RWPE2 (cell line): ENCODE measurements around the gene RACK1.

Experiments
- ATAC-seq: fragments of 200-7000 bp; cut with Tn5 transposase; 3 replicates; pipeline ENCODE4 v1.9.1; 2021; ENCODE audit warnings: low read depth
- DNase-seq: peaks from one replicate; pipeline ENCODE4 v3.0.0-alpha.2; 2020; ENCODE audit warnings: low spot score
- H3K27ac ChIP-seq: fragments of 450-650 bp; 2 replicates; pipeline ENCODE4 v1.5.1; 2017; ENCODE audit warnings: mild to moderate bottlenecking; ENCODE audit not compliant: poor library complexity, severe bottlenecking
- H3K27me3 ChIP-seq: fragments of 250-450 bp; sonication (Bioruptor Pico); 2 replicates; pipeline ENCODE4 v1.5.1; 2021; ENCODE audit warnings: mild to moderate bottlenecking, moderate library complexity; ENCODE audit not compliant: insufficient read depth, poor library complexity, severe bottlenecking
- H3K36me3 ChIP-seq: fragments of 250-450 bp; sonication (Bioruptor Pico); 2 replicates; pipeline ENCODE4 v1.5.1; 2020; ENCODE audit warnings: low read depth, mild to moderate bottlenecking, moderate library complexity
- H3K4me1 ChIP-seq: fragments of 250-450 bp; sonication (Bioruptor Pico); 2 replicates; pipeline ENCODE4 v1.5.1; 2021; ENCODE audit warnings: mild to moderate bottlenecking, moderate library complexity; ENCODE audit not compliant: insufficient read depth, poor library complexity, severe bottlenecking
- H3K4me3 ChIP-seq: fragments of 250-450 bp; sonication (Bioruptor Pico); 2 replicates; pipeline ENCODE4 v1.5.1; 2021; ENCODE audit warnings: mild to moderate bottlenecking, moderate library complexity; ENCODE audit not compliant: severe bottlenecking
- H3K9me3 ChIP-seq: fragments of 250-450 bp; sonication (Bioruptor Pico); 2 replicates; pipeline ENCODE4 v1.5.1; 2021; ENCODE audit warnings: mild to moderate bottlenecking, moderate library complexity; ENCODE audit not compliant: severe bottlenecking
- TF ChIP-seq, protein P1 (sequence below): fragments of 450-650 bp; IDR thresholded peaks from one replicate; pipeline ENCODE4 v1.5.1; 2017; ENCODE audit warnings: mild to moderate bottlenecking, moderate library complexity; ENCODE audit not compliant: poor library complexity, severe bottlenecking

Gene RACK1

DNA sequence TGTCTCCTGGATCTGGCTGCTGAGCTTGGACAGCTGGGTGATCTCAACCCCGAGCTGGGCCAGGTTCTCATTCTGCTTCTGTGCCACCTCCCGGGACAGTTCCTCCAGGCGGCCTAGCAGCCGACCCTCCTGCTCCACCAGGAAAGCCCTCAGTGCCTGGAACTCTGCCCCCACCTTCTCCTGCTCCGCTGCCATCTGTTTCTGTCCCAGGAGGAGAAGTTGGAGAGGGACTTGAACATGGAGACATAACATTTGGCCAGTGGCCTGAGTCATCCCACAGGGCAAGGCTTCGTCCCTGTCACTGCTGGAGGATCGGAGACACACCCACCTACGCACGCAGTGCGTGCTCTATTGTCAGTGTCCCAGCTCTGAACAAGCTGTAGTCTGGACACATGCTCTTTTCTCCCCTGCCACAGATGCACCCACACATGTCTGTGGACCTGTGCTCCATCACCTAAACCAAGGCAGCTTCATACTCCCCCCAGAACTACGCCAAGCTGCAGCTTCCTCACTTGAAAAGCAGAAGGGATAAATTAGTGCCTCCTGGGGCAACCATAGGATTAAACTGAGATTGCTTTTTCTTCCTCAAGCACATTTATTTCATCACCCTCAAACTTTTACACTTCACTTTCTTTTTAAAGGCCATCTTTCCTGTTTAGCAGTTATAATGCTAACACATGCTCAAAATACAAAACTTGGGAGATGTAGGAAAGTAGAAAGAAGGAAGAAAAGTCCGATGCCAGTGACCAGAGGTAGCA is 43.6 kb downstream of the RACK1 start:
- TF ChIP-seq, protein P1, sequence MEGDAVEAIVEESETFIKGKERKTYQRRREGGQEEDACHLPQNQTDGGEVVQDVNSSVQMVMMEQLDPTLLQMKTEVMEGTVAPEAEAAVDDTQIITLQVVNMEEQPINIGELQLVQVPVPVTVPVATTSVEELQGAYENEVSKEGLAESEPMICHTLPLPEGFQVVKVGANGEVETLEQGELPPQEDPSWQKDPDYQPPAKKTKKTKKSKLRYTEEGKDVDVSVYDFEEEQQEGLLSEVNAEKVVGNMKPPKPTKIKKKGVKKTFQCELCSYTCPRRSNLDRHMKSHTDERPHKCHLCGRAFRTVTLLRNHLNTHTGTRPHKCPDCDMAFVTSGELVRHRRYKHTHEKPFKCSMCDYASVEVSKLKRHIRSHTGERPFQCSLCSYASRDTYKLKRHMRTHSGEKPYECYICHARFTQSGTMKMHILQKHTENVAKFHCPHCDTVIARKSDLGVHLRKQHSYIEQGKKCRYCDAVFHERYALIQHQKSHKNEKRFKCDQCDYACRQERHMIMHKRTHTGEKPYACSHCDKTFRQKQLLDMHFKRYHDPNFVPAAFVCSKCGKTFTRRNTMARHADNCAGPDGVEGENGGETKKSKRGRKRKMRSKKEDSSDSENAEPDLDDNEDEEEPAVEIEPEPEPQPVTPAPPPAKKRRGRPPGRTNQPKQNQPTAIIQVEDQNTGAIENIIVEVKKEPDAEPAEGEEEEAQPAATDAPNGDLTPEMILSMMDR = no peak
- peaks cover 27% of the 10 kb centered on the region for H3K36me3 ChIP-seq
- no peaks in the 10 kb centered on the region for H3K27me3 ChIP-seq
- no peak for ATAC-seq
- DNase-seq = no peak
- peaks cover 4% of the 10 kb centered on the region for H3K4me1 ChIP-seq
- H3K4me3 ChIP-seq = no peak overlapping the region
- H3K27ac ChIP-seq = no peak overlapping the region
- no peaks in the 10 kb centered on the region for H3K9me3 ChIP-seq

DNA sequence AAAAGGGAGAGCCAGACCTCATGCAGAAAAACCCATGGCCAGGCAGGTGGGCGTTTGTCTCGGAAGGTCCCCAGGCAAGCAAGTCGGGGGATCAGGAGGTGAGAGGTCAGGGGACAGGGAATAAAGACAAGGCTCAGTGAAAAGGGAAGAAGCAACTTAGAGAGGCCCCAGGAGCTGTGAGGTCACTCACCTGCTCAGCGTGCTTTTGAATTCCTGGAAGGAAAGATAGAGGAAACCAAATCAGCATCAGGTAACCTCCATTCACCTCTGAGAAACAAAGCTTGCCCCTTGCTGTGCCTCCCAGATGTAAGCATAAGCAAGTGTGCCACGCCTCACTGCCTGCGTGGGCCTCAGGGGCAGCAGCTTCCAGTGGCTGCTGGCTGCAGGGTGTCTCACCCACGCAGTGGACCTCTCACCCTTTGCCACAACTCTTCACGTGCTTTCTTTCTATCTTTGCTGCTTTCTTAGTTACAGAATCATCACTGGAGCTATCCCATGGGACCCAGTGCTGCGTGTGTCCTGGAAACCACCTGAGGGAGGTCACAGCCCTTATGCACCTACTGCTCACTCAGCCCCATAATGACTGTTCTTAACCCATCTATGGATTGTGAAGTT is 44.7 kb downstream of the RACK1 start:
- no peak overlapping the region for H3K4me3 ChIP-seq
- ATAC-seq (no peak), DNase-seq (no peak)
- H3K27me3 ChIP-seq = no peaks in the 10 kb centered on the region
- peaks cover 30% of the 10 kb centered on the region for H3K36me3 ChIP-seq
- TF ChIP-seq, protein P1 = no peak
- H3K9me3 ChIP-seq = no peaks in the 10 kb centered on the region
- no peak overlapping the region for H3K27ac ChIP-seq
- H3K4me1 ChIP-seq = peaks cover 4% of the 10 kb centered on the region

DNA sequence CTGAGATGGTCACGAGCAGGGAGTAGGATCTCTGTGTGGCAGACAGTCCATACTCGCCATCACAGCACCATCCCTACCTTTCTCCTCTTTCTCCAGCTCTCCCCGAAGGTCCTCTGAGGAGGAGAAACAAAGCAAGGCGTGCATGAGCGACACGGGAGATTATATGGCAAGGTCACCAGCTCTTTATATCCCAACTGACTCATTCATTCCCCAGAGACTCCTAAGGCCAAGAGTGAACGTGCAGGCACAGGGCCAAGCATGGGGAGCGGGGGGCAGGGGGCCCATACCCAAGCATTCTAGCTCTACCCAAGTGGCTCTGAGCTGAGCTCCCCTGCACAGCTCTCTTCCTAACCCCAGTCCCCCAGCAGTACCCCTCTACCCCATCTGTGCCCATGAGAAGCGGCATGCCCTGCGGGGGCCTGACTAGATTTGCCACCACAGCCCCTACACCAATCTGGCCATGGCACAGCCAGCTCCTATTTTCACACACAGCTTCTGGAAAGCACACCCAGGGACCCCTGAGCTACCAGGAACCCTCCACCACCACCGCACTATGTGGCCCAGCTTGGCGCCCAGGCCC is 45.5 kb downstream of the RACK1 start:
- Histone ChIP-seq H3K4me3 (no peak overlapping the region), H3K27me3 (no peaks in the 10 kb centered on the region), H3K4me1 (peaks cover 2% of the 10 kb centered on the region), H3K27ac (no peak overlapping the region), H3K36me3 (peaks cover 28% of the 10 kb centered on the region), H3K9me3 (no peaks in the 10 kb centered on the region)
- no peak for DNase-seq
- TF ChIP-seq, protein P1 = no peak
- no peak for ATAC-seq

- no peak for ATAC-seq
- Histone ChIP-seq H3K27ac (no peak overlapping the region), H3K4me1 (peaks cover 6% of the 10 kb centered on the region), H3K27me3 (no peaks in the 10 kb centered on the region), H3K36me3 (peaks cover 21% of the 10 kb centered on the region), H3K9me3 (no peaks in the 10 kb centered on the region), H3K4me3 (no peak overlapping the region)
- no peak for DNase-seq
- TF ChIP-seq, protein P1 = no peak
Observed at GRCh38 chr5:181197326-181197951, 46.3 kb downstream of the RACK1 start.
